RWPE2 (cell line): Measurements from ENCODE around the gene FNTB.

Experiments
- ATAC-seq: fragments of 200-7000 bp; cut with Tn5 transposase; 3 replicates; pipeline ENCODE4 v1.9.1; 2021; ENCODE audit warnings: low read depth
- DNase-seq: peaks from one replicate; pipeline ENCODE4 v3.0.0-alpha.2; 2020; ENCODE audit warnings: low spot score
- H3K27ac ChIP-seq: fragments of 450-650 bp; 2 replicates; pipeline ENCODE4 v1.5.1; 2017; ENCODE audit warnings: mild to moderate bottlenecking; ENCODE audit not compliant: poor library complexity, severe bottlenecking
- H3K27me3 ChIP-seq: fragments of 250-450 bp; sonication (Bioruptor Pico); 2 replicates; pipeline ENCODE4 v1.5.1; 2021; ENCODE audit warnings: mild to moderate bottlenecking, moderate library complexity; ENCODE audit not compliant: insufficient read depth, poor library complexity, severe bottlenecking
- H3K36me3 ChIP-seq: fragments of 250-450 bp; sonication (Bioruptor Pico); 2 replicates; pipeline ENCODE4 v1.5.1; 2020; ENCODE audit warnings: low read depth, mild to moderate bottlenecking, moderate library complexity
- H3K4me1 ChIP-seq: fragments of 250-450 bp; sonication (Bioruptor Pico); 2 replicates; pipeline ENCODE4 v1.5.1; 2021; ENCODE audit warnings: mild to moderate bottlenecking, moderate library complexity; ENCODE audit not compliant: insufficient read depth, poor library complexity, severe bottlenecking
- H3K4me3 ChIP-seq: fragments of 250-450 bp; sonication (Bioruptor Pico); 2 replicates; pipeline ENCODE4 v1.5.1; 2021; ENCODE audit warnings: mild to moderate bottlenecking, moderate library complexity; ENCODE audit not compliant: severe bottlenecking
- H3K9me3 ChIP-seq: fragments of 250-450 bp; sonication (Bioruptor Pico); 2 replicates; pipeline ENCODE4 v1.5.1; 2021; ENCODE audit warnings: mild to moderate bottlenecking, moderate library complexity; ENCODE audit not compliant: severe bottlenecking
- TF ChIP-seq, protein P1 (sequence below): fragments of 450-650 bp; IDR thresholded peaks from one replicate; pipeline ENCODE4 v1.5.1; 2017; ENCODE audit warnings: mild to moderate bottlenecking, moderate library complexity; ENCODE audit not compliant: poor library complexity, severe bottlenecking

The FNTB gene

GRCh38 chr14:65011538-65011937 is 24.8 kb downstream of the FNTB start:
- DNase-seq: no peak
- no peak for ATAC-seq
- Histone ChIP-seq H3K4me3 (no peak overlapping the region), H3K36me3 (peaks cover 31% of the 10 kb centered on the region), H3K4me1 (no peaks in the 10 kb centered on the region), H3K27me3 (no peaks in the 10 kb centered on the region), H3K9me3 (no peaks in the 10 kb centered on the region), H3K27ac (no peak overlapping the region)
- TF ChIP-seq, protein P1, sequence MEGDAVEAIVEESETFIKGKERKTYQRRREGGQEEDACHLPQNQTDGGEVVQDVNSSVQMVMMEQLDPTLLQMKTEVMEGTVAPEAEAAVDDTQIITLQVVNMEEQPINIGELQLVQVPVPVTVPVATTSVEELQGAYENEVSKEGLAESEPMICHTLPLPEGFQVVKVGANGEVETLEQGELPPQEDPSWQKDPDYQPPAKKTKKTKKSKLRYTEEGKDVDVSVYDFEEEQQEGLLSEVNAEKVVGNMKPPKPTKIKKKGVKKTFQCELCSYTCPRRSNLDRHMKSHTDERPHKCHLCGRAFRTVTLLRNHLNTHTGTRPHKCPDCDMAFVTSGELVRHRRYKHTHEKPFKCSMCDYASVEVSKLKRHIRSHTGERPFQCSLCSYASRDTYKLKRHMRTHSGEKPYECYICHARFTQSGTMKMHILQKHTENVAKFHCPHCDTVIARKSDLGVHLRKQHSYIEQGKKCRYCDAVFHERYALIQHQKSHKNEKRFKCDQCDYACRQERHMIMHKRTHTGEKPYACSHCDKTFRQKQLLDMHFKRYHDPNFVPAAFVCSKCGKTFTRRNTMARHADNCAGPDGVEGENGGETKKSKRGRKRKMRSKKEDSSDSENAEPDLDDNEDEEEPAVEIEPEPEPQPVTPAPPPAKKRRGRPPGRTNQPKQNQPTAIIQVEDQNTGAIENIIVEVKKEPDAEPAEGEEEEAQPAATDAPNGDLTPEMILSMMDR: no peak

DNA sequence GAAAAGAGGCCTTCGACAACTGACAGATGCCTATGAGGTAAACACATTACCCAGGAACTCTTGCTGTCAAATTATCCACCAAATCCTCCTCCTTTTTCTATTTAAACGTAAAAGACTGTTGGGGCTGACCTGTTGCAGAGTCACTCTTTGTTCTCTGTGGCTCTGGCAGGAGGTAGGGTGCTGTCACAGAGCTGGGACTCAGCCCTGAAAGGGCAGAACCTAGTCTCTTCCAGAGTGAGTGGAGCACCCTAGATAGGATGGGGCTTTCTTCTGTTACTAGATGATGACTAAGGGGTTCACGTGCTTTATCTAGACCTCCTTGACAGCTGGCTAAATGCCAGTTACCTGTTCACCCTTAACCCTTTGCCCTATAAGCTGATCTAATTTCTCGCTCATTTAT is 25.7 kb downstream of the FNTB start:
- ATAC-seq (no peak), DNase-seq (no peak)
- Histone ChIP-seq H3K4me3 (no peak overlapping the region), H3K27ac (no peak overlapping the region), H3K9me3 (no peaks in the 10 kb centered on the region), H3K27me3 (no peaks in the 10 kb centered on the region), H3K4me1 (no peaks in the 10 kb centered on the region), H3K36me3 (peaks cover 39% of the 10 kb centered on the region)
- TF ChIP-seq, protein P1: no peak

GRCh38 chr14:65015391-65015790 is 28.7 kb downstream of the FNTB start:
- DNase-seq (no peak), ATAC-seq (no peak)
- Histone ChIP-seq H3K4me3 (no peak overlapping the region), H3K27me3 (no peaks in the 10 kb centered on the region), H3K36me3 (peaks cover 44% of the 10 kb centered on the region), H3K9me3 (no peaks in the 10 kb centered on the region), H3K4me1 (no peaks in the 10 kb centered on the region), H3K27ac (no peak overlapping the region)
- TF ChIP-seq, protein P1: no peak

DNA sequence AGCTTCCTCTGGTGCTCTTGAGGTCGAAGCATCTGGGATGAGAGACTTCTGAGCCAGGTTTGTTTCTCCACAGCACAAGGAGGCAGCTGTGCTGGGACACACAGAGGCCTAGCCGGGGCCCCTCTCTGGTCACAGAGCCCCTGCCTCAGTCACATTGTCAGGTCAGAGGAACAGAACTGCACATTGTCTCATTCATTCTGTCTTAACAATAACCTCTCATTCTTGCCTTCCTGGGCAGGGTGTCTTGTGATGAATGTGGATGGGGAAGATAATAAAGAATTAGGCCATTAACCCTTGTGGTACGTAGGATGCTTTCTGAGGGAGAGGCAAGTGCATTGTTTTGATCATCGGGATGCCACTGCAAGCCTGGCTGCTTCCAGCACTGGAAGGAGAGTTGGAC is 29.8 kb downstream of the FNTB start:
- Histone ChIP-seq H3K27ac (no peak overlapping the region), H3K9me3 (no peaks in the 10 kb centered on the region), H3K36me3 (peaks cover 44% of the 10 kb centered on the region), H3K4me1 (no peaks in the 10 kb centered on the region), H3K27me3 (no peaks in the 10 kb centered on the region), H3K4me3 (no peak overlapping the region)
- ATAC-seq: no peak
- DNase-seq: no peak
- TF ChIP-seq, protein P1: no peak

- ATAC-seq: peak; percentile 86
Measured at GRCh38 chr14:65019944-65020566, 33.4 kb downstream of the FNTB start.

More at GRCh38 chr14:65019944-65020566, 33.4 kb downstream of the FNTB start:
- TF ChIP-seq, protein P1: peak; percentile 87
- H3K4me3 ChIP-seq: no peak overlapping the region
- no peak overlapping the region for H3K27ac ChIP-seq
- H3K27me3 ChIP-seq: no peaks in the 10 kb centered on the region
- H3K9me3 ChIP-seq: no peaks in the 10 kb centered on the region
- DNase-seq: no peak
- H3K4me1 ChIP-seq: no peaks in the 10 kb centered on the region
- H3K36me3 ChIP-seq: peaks cover 28% of the 10 kb centered on the region
